Measurements from ENCODE around the gene WFS1. TPM values are rescaled to one million over a fixed set of nuclear protein-coding genes. Genes with fewer than 3 reads are reported as not detected.
A peak's percentile ranks its signal among the peaks of the same experiment; 100 is the strongest.

Gene WFS1
- total and polyA plus RNA-seq, 2 of the 13 experiments (the other 11 are each of a cell fraction or from before 2014, with no cell fraction given), result 39.1 to 42.2 TPM

- no peak for TF ChIP-seq ZNF407 (CRISPR knock-in tag; IDR thresholded peaks at IDR 0.05; ENCODE audit: not compliant biosample characterization)
- 0 out of 2 replicates have a peak, but pooled peaks have one; percentile 21 for TF ChIP-seq MXD1 (CRISPR knock-in tag; IDR thresholded peaks at IDR 0.05)
- TF ChIP-seq RAD51 (IDR thresholded peaks at IDR 0.05; ENCODE audit: borderline replicate concordance), result no peak
- 0 out of 2 replicates have a peak, but pooled peaks have one; percentile 21 for TF ChIP-seq PAXIP1 (CRISPR knock-in tag; conservative IDR thresholded peaks at IDR 0.05)
- TF ChIP-seq SIX1 (CRISPR knock-in tag; IDR thresholded peaks at IDR 0.05; ENCODE audit: borderline replicate concordance), result no peak
- peak; percentile 36; the same call in 1 of the 2 replicates for TF ChIP-seq POGK (CRISPR knock-in tag; conservative IDR thresholded peaks at IDR 0.05)
- peak; percentile 39 for TF ChIP-seq PATZ1 (CRISPR knock-in tag; IDR thresholded peaks at IDR 0.05)
- TF ChIP-seq MED1 (CRISPR knock-in tag; IDR thresholded peaks at IDR 0.05), result peak; percentile 16; the same call in 1 of the 2 replicates
- TF ChIP-seq MXI1 (IDR thresholded peaks at IDR 0.05; ENCODE audit: borderline replicate concordance, low read depth, low read length), result peak; percentile 60; the same call in 1 of the 3 replicates
- peak; percentile 69 for TF ChIP-seq TEAD3 (CRISPR knock-in tag; optimal IDR thresholded peaks at IDR 0.05; ENCODE audit: borderline replicate concordance)
- 0 out of 2 replicates have a peak, but pooled peaks have one; percentile 24 for TF ChIP-seq THAP11 (CRISPR knock-in tag; IDR thresholded peaks at IDR 0.05)
Observed at GRCh38 chr4:6272863-6273660, 3.4 kb downstream of the WFS1 start (continued).
